H1 (cell line): ENCODE measurements around the gene ZNF200. TPM values are rescaled to one million over a fixed set of nuclear protein-coding genes. Genes with fewer than 3 reads are reported as not detected.

Experiments
- ATF2 ChIP-seq: IDR thresholded peaks from 2 replicates; pipeline ENCODE4 v1.6.1; 2012; ENCODE audit warnings: low read length, inconsistent platforms
- BACH1 ChIP-seq: IDR thresholded peaks from 2 replicates; pipeline ENCODE4 v1.6.1; 2012; ENCODE audit warnings: low read length, improper control_type of control experiment
- CHD1 ChIP-seq: IDR thresholded peaks from 2 replicates; pipeline ENCODE4 v1.6.1; 2012; ENCODE audit warnings: low read depth, low read length, improper control_type of control experiment
- CREB1 ChIP-seq: IDR thresholded peaks from 2 replicates; pipeline ENCODE4 v1.6.1; 2012; ENCODE audit warnings: inconsistent platforms
- CTBP2 ChIP-seq: IDR thresholded peaks from 2 replicates; pipeline ENCODE4 v1.7.0; 2011; ENCODE audit warnings: borderline replicate concordance, mild to moderate bottlenecking, moderate library complexity, mixed read lengths, low read length; ENCODE audit not compliant: insufficient read depth, insufficient read length
- EZH2 ChIP-seq: fragments of 200-600 bp; sonication (generic); IDR thresholded peaks from 2 replicates; pipeline ENCODE4 v1.7.1; 2012; ENCODE audit warnings: low read depth, mild to moderate bottlenecking, moderate library complexity, low read length, inconsistent platforms; ENCODE audit not compliant: severe bottlenecking
- GTF2F1 ChIP-seq: IDR thresholded peaks from 2 replicates; pipeline ENCODE4 v1.6.1; 2012; ENCODE audit warnings: low read depth, low read length, improper control_type of control experiment, borderline replicate concordance
- JUN ChIP-seq: IDR thresholded peaks from 2 replicates; pipeline ENCODE4 v1.6.1; 2011; ENCODE audit warnings: low read depth, mild to moderate bottlenecking, improper control_type of control experiment, low read length
- KDM4A ChIP-seq: IDR thresholded peaks from one replicate; pipeline ENCODE4 v1.7.1; 2012; ENCODE audit warnings: low read depth, mild to moderate bottlenecking, moderate library complexity, low read length, inconsistent platforms; ENCODE audit not compliant: severe bottlenecking
- KDM5A ChIP-seq: fragments of 200-600 bp; IDR thresholded peaks from 2 replicates; pipeline ENCODE4 v1.7.1; 2012; ENCODE audit warnings: mild to moderate bottlenecking, low read length, inconsistent platforms, mixed read lengths
- MAFK ChIP-seq: IDR thresholded peaks from 2 replicates; pipeline ENCODE4 v1.6.1; 2012; ENCODE audit warnings: low read depth, mild to moderate bottlenecking, improper control_type of control experiment, low read length
- MAX ChIP-seq: IDR thresholded peaks from 2 replicates; pipeline ENCODE4 v1.6.1; 2012; ENCODE audit warnings: inconsistent platforms
- NRF1 ChIP-seq: IDR thresholded peaks from 2 replicates; pipeline ENCODE4 v1.6.1; 2011; ENCODE audit warnings: mild to moderate bottlenecking, low read depth, low read length, improper control_type of control experiment
- RFX5 ChIP-seq: IDR thresholded peaks from 2 replicates; pipeline ENCODE4 v1.6.1; 2011; ENCODE audit warnings: low read depth, low read length, improper control_type of control experiment, borderline replicate concordance
- RNF2 ChIP-seq: fragments of 200-900, 300-1000 bp; sonication (generic); IDR thresholded peaks from 2 replicates; pipeline ENCODE4 v1.7.1; 2016; ENCODE audit warnings: borderline replicate concordance, low read depth, mild to moderate bottlenecking, antibody characterized with exemption, low read length; ENCODE audit not compliant: poor library complexity, severe bottlenecking; ENCODE audit errors: missing control alignments
- SIRT6 ChIP-seq: IDR thresholded peaks from one replicate; pipeline ENCODE4 v1.7.1; 2012; ENCODE audit warnings: low read length, inconsistent platforms
- SP2 ChIP-seq: IDR thresholded peaks from 2 replicates; pipeline ENCODE4 v1.6.1; 2012; ENCODE audit warnings: mild to moderate bottlenecking, low read length, inconsistent platforms
- TAF7 ChIP-seq: optimal IDR thresholded peaks from 2 replicates; pipeline ENCODE3; 2011; ENCODE audit warnings: low read depth, mild to moderate bottlenecking, inconsistent platforms, low read length, moderate library complexity, borderline replicate concordance
- polyA plus RNA-seq, 7 experiments: library from polyadenylated mRNA; depleted of rRNA in 3 of 7; stranded (reverse) in 5 of 7; unstranded in 2 of 7; fragments of >200 nt in 5 of 7; fragments of 200-250 nt in 2 of 7; gene quantifications; 1 replicate in 5 of 7; 2 replicates in 1 of 7; 4 replicates in 1 of 7; pipeline versions ENCODE4 v1.2.1 to v1.2.3, GENCODE V29; 2011 to 2013; ENCODE audit warnings: missing spikeins in 2 of 7, mixed read lengths in 2 of 7
- total RNA-seq: library from RNA; stranded (reverse); fragmentation: NEBNext Ultra II Directional; extraction: Animal tissue kit (Norgen Biotek cat#: 25700); gene quantifications from 2 replicates; pipeline ENCODE4 v1.2.1, GENCODE V29; 2021
- TF ChIP-seq, protein P1 (sequence below): IDR thresholded peaks from 2 replicates; pipeline ENCODE4 v1.6.1; 2012; ENCODE audit warnings: inconsistent platforms
- TF ChIP-seq, protein P2 (sequence below): IDR thresholded peaks from 2 replicates; pipeline ENCODE4 v1.6.1; 2011; ENCODE audit warnings: low read length, improper control_type of control experiment

Gene ZNF200
- total and polyA plus RNA-seq, 2 of the 8 experiments (the other 6 are each of a cell fraction or from before 2014, with no cell fraction given): 2.7 to 9.9 TPM

- no peak for TF ChIP-seq TAF7
- no peak; the same call in 1 of the 2 replicates for TF ChIP-seq KDM5A
- TF ChIP-seq, protein P1, sequence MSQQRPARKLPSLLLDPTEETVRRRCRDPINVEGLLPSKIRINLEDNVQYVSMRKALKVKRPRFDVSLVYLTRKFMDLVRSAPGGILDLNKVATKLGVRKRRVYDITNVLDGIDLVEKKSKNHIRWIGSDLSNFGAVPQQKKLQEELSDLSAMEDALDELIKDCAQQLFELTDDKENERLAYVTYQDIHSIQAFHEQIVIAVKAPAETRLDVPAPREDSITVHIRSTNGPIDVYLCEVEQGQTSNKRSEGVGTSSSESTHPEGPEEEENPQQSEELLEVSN: peak; percentile 57
- no peak for TF ChIP-seq NRF1
- no peak for TF ChIP-seq RNF2
- no peak for TF ChIP-seq BACH1
- TF ChIP-seq SP2: no peak
- TF ChIP-seq MAX: peak; percentile 33
- TF ChIP-seq CHD1: no peak
- no peak for TF ChIP-seq RFX5
- TF ChIP-seq JUN: no peak
- TF ChIP-seq, protein P2, sequence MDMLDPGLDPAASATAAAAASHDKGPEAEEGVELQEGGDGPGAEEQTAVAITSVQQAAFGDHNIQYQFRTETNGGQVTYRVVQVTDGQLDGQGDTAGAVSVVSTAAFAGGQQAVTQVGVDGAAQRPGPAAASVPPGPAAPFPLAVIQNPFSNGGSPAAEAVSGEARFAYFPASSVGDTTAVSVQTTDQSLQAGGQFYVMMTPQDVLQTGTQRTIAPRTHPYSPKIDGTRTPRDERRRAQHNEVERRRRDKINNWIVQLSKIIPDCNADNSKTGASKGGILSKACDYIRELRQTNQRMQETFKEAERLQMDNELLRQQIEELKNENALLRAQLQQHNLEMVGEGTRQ: 0 out of 2 replicates have a peak, but pooled peaks have one; percentile 18
- no peak for TF ChIP-seq CTBP2
- TF ChIP-seq ATF2: no peak
- TF ChIP-seq EZH2: no peak
- peak; percentile 99 for TF ChIP-seq KDM4A
- peak; percentile 39; the same call in 1 of the 2 replicates for TF ChIP-seq GTF2F1
- TF ChIP-seq SIRT6: no peak
- peak; percentile 92 for TF ChIP-seq CREB1
- TF ChIP-seq MAFK: no peak
Observed at GRCh38 chr16:3234857-3235561, at the start of gene ZNF200 (continued).
